ENCODE results near the gene GNB1.

DNA sequence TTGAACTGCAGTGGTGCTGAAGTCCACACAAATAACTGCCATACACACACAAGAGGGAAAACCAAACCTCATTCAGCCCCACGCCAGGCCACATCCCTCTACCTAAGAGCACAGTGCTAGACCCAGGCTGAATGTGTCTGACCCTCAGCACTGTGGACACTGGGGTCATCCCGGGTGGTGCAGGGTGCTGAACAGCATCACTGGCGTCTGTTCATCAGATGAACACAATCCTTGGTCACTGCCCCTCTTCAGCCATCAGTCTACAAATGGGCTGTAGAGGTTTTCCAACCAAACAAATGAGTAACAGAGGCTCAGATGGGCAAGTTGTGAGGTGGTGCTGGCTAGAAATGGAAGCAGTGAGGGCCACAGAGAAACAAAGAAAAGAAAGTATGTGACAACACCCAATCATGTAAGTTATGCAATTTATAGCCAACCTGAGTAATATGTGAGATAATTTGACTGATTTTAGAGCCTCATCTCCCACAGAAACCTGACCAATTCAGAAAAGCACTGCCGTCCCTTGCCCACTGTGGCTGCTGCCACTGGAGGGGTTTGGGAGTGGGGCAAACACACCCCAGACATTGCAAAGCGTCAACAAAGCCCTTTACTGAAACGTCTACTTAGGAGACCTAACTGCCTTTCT is 27.9 kb downstream of the GNB1 start:
- TF ChIP-seq CTCF (IDR thresholded peaks at IDR 0.05; ENCODE audit: low read length): no peak
- no peak for TF ChIP-seq EZH2 (IDR thresholded peaks at IDR 0.05; ENCODE audit: borderline replicate concordance, low read length)
